ENCODE data around the gene PCDHB9.
"Not testable (repeated sequence)": the region's sequence is repeated elsewhere in the genome, so short reads cannot be mapped to it uniquely, and the experiment has no call there.

PCDHB9 gene

GRCh38 chr5:141186897-141187512 is at the start of gene PCDHB9:
TSS of gene PCDHB9 (plus strand) at chr5:141187161. CDS start at chr5:141187319, 158 bp downstream.
- H3K4me3 ChIP-seq (ENCODE audit: low read length), result no peak within 1 kb of the TSS
- TF ChIP-seq ZNF274 (IDR thresholded peaks at IDR 0.05; ENCODE audit: low read depth, low read length), result no peak

GRCh38 chr5:141137346-141137745 is 49.6 kb upstream of the PCDHB9 start:
- H3K4me3 ChIP-seq (ENCODE audit: low read length), result not testable (repeated sequence)

GRCh38 chr5:141149812-141150211 is 37.1 kb upstream of the PCDHB9 start, which contains the start of gene PCDHB6:
TSS of gene PCDHB6 (plus strand) at chr5:141150057. CDS start at chr5:141150258, 201 bp downstream.
- H3K4me3 ChIP-seq (ENCODE audit: low read length), result no peak within 1 kb of the TSS
- no peak for TF ChIP-seq ZNF274 (IDR thresholded peaks at IDR 0.05; ENCODE audit: low read depth, low read length)

- H3K4me3 ChIP-seq (ENCODE audit: low read length), result no peak overlapping the region
- TF ChIP-seq ZNF274 (IDR thresholded peaks at IDR 0.05; ENCODE audit: low read depth, low read length), result no peak
Observed at GRCh38 chr5:141150224-141150992, 36.6 kb upstream of the PCDHB9 start.

- no peak for TF ChIP-seq ZNF274 (IDR thresholded peaks at IDR 0.05; ENCODE audit: low read depth, low read length)
- no peak overlapping the region for H3K4me3 ChIP-seq (ENCODE audit: low read length)
Observed at GRCh38 chr5:141150993-141151325, 36.0 kb upstream of the PCDHB9 start.

- not testable (repeated sequence) for H3K4me3 ChIP-seq (ENCODE audit: low read length)
Observed at GRCh38 chr5:141151632-141152031, 35.3 kb upstream of the PCDHB9 start.

GRCh38 chr5:141152096-141152495 is 34.9 kb upstream of the PCDHB9 start:
- H3K4me3 ChIP-seq (ENCODE audit: low read length), result not testable (repeated sequence)

GRCh38 chr5:141155540-141156374 is 31.2 kb upstream of the PCDHB9 start:
- no peak overlapping the region for H3K4me3 ChIP-seq (ENCODE audit: low read length)
- TF ChIP-seq ZNF274 (IDR thresholded peaks at IDR 0.05; ENCODE audit: low read depth, low read length), result no peak

GRCh38 chr5:141157356-141157755 is 29.6 kb upstream of the PCDHB9 start:
- not testable (repeated sequence) for H3K4me3 ChIP-seq (ENCODE audit: low read length)

GRCh38 chr5:141157901-141158300 is 29.1 kb upstream of the PCDHB9 start:
- H3K4me3 ChIP-seq (ENCODE audit: low read length), result not testable (repeated sequence)

- TF ChIP-seq ZNF274 (IDR thresholded peaks at IDR 0.05; ENCODE audit: low read depth, low read length), result no peak
- H3K4me3 ChIP-seq (ENCODE audit: low read length), result no peak within 1 kb of the TSS
Observed at GRCh38 chr5:141172381-141173204, 14.4 kb upstream of the PCDHB9 start, which contains the start of gene PCDHB7. TSS of gene PCDHB7 (plus strand) at chr5:141172644. CDS start at chr5:141172836, 192 bp downstream.

- H3K4me3 ChIP-seq (ENCODE audit: low read length), result not testable (repeated sequence)
Observed at GRCh38 chr5:141174291-141175104, 12.5 kb upstream of the PCDHB9 start.

- no peak overlapping the region for H3K4me3 ChIP-seq (ENCODE audit: low read length)
- TF ChIP-seq ZNF274 (IDR thresholded peaks at IDR 0.05; ENCODE audit: low read depth, low read length), result no peak
Observed at GRCh38 chr5:141175933-141176332, 11.0 kb upstream of the PCDHB9 start.

GRCh38 chr5:141177577-141178191 is 9.3 kb upstream of the PCDHB9 start, which contains the start of gene PCDHB8:
TSS of gene PCDHB8 (plus strand) at chr5:141177790. CDS start at chr5:141178035, 245 bp downstream.
- H3K4me3 ChIP-seq (ENCODE audit: low read length), result not testable (repeated sequence)

GRCh38 chr5:141179371-141179770 is 7.6 kb upstream of the PCDHB9 start:
- H3K4me3 ChIP-seq (ENCODE audit: low read length), result not testable (repeated sequence)

- H3K4me3 ChIP-seq (ENCODE audit: low read length), result not testable (repeated sequence)
Observed at GRCh38 chr5:141179876-141180275, 7.1 kb upstream of the PCDHB9 start.

Measured in GM08714 (cell line).